ENCODE data around the gene DNAJB1. TPM values are rescaled to one million over a fixed set of nuclear protein-coding genes. Genes with fewer than 3 reads are reported as not detected.
"Not testable (repeated sequence)": the region's sequence is repeated elsewhere in the genome, so short reads cannot be mapped to it uniquely, and the experiment has no call there.

The DNAJB1 gene
- total RNA-seq (10 to 100 TPM; 58.0 to 95.8 TPM), polyA plus RNA-seq (10 to 100 TPM; 34.8 to 44.3 TPM)
- long read RNA-seq, donor 1, transcript DNAJB1-201 (3 exons, 2,264 nt) = major isoform, 868 of 913 reads
- long read RNA-seq, donor 1, partial matches to known transcripts = 22 of 913 reads
- long read RNA-seq, donor 1, other reads (novel, unspliced or antisense) = 23 of 913 reads
- long read RNA-seq, donor 2, transcript DNAJB1-201 (3 exons, 2,264 nt) = major isoform, 89 of 99 reads
- long read RNA-seq, donor 2, partial matches to known transcripts = 9 of 99 reads
- long read RNA-seq, donor 2, other reads (novel, unspliced or antisense) = 0 of 99 reads

DNA sequence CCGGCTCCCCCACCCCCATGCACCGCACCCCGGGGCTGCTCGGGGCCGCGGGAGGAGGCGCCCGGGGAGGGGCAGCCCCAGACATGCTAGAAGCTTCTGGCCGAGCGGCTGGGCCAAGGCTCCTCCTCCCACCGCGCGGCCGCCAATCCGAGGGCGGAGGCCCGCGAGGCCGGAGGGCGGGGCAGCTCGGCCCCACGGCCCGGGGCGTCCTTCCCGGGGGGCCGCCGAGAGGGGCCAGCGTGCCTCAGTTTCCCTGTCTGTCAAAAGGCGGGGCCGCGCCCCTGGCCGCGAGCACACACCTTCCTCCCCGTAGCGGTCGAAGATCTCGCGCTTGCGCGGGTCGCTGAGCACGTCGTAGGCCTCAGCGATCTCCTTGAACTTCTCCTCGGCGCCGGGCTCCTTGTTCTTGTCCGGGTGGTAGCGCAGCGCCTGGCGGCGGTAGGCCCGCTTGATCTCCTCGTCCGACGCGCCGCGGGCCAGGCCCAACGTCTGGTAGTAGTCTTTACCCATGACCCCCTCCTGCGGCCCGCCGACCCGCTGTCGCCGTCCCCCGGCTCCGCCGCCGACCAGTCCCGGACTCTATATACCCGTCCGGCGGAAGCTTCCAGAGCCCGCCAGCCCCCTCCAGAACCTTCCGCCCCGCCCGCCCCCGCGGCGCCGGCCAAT, at the start of gene DNAJB1:
Gene DNAJB1, minus strand, starts transcription at position 558 of the 666 bp plus-strand sequence. Its CDS starts 48 bp downstream, at position 510.
- DNase-seq (peak; percentile 90 to 94), ATAC-seq (ENCODE audit: low FRiP score) (peak; percentile 92)
- Histone ChIP-seq H3K4me1 (ENCODE audit: control insufficient read depth in 1 of 2, insufficient read depth in 2 of 2, low read length in 2 of 2) (no peaks in the 10 kb centered on the region), H3K4me3 (ENCODE audit: low read length in 2 of 2) (peak within 1 kb of the TSS; percentile 89 to 97), H3K9me3 (ENCODE audit: control insufficient read depth, low read length) (no peaks in the 10 kb centered on the region), H3K27me3 (ENCODE audit: control insufficient read depth in 1 of 2, insufficient read depth in 2 of 2, low read length in 1 of 2) (no peaks in the 10 kb centered on the region), H3K27ac (ENCODE audit: low read depth in 1 of 2, low read length in 2 of 2) (peak within 1 kb of the TSS; percentile 81 to 87), H3K36me3 (ENCODE audit: control insufficient read depth in 1 of 2, insufficient read depth in 2 of 2, low read length in 1 of 2) (peaks cover 0 to 5% of the 10 kb centered on the region in 2 donors)
- WGBS, 2 donors = 0 to 1% methylated on average over 68 to 81 of the region's 82 CpGs
- intact Hi-C loops (cut with DNase I) = no loop called here

DNA sequence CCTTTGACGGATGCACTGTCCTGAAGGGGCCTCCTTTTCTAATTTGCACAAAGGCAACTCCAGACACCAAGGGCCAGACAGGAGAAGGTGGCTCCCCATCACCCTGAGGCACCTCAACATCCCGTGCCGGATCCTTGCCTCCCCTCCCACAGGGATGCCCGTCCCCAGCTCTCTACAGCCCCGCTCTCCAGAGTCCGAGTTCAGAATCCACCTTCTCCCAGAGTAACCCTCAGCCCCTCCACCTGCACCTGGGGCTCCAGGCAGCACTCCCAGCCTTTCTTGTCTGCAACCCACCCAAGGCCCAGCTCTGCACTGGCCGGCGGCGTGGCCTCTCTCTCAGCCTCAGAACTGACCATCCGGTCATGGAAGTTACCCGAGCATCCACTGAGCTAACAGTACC, 48.9 kb upstream of the DNAJB1 start:
- Histone ChIP-seq H3K27ac (ENCODE audit: low read depth in 1 of 2, low read length in 2 of 2) (no peak overlapping the region), H3K4me3 (ENCODE audit: low read length in 2 of 2) (no peak overlapping the region), H3K36me3 (ENCODE audit: control insufficient read depth in 1 of 2, insufficient read depth in 2 of 2, low read length in 1 of 2) (no peaks in the 10 kb centered on the region), H3K9me3 (ENCODE audit: control insufficient read depth, low read length) (no peaks in the 10 kb centered on the region), H3K4me1 (ENCODE audit: control insufficient read depth in 1 of 2, insufficient read depth in 2 of 2, low read length in 2 of 2) (peaks cover 0 to 3% of the 10 kb centered on the region in 2 donors), H3K27me3 (ENCODE audit: control insufficient read depth in 1 of 2, insufficient read depth in 2 of 2, low read length in 1 of 2) (no peaks in the 10 kb centered on the region)
- intact Hi-C loops (cut with DNase I) = no loop called here
- DNase-seq = no peak
- no peak for ATAC-seq (ENCODE audit: low FRiP score)
- 72 to 74% methylated on average over 11 of the region's 11 CpGs for WGBS, 2 donors

DNA sequence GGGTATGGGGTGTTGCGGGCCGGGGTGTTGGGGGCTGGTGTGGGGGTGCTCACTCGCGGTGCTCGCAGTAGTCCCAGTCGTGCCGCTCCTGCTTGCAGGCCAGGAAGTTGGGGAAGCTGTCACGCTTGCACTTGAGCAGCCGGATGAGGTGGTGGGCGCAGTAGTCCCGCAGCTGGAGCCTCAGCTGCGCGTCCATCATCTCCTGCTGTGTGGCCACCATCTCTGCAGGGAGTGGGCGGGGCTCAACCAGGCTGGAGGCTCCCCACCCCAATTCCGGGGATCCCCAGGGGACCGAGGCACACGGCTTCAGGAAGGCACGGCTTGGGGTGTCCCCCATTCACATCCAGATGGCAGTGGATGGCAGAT, 48.5 kb upstream of the DNAJB1 start:
- Histone ChIP-seq H3K36me3 (ENCODE audit: control insufficient read depth in 1 of 2, insufficient read depth in 2 of 2, low read length in 1 of 2) (no peaks in the 10 kb centered on the region), H3K27me3 (ENCODE audit: control insufficient read depth in 1 of 2, insufficient read depth in 2 of 2, low read length in 1 of 2) (no peaks in the 10 kb centered on the region), H3K4me3 (ENCODE audit: low read length in 2 of 2) (no peak overlapping the region), H3K4me1 (ENCODE audit: control insufficient read depth in 1 of 2, insufficient read depth in 2 of 2, low read length in 2 of 2) (peaks cover 0 to 3% of the 10 kb centered on the region in 2 donors), H3K9me3 (ENCODE audit: control insufficient read depth, low read length) (no peaks in the 10 kb centered on the region), H3K27ac (ENCODE audit: low read depth in 1 of 2, low read length in 2 of 2) (no peak overlapping the region)
- ATAC-seq (ENCODE audit: low FRiP score) (no peak), DNase-seq (no peak)
- 78 to 79% methylated on average over 18 of the region's 18 CpGs for WGBS, 2 donors
- intact Hi-C loops (cut with DNase I) = no loop called here

DNA sequence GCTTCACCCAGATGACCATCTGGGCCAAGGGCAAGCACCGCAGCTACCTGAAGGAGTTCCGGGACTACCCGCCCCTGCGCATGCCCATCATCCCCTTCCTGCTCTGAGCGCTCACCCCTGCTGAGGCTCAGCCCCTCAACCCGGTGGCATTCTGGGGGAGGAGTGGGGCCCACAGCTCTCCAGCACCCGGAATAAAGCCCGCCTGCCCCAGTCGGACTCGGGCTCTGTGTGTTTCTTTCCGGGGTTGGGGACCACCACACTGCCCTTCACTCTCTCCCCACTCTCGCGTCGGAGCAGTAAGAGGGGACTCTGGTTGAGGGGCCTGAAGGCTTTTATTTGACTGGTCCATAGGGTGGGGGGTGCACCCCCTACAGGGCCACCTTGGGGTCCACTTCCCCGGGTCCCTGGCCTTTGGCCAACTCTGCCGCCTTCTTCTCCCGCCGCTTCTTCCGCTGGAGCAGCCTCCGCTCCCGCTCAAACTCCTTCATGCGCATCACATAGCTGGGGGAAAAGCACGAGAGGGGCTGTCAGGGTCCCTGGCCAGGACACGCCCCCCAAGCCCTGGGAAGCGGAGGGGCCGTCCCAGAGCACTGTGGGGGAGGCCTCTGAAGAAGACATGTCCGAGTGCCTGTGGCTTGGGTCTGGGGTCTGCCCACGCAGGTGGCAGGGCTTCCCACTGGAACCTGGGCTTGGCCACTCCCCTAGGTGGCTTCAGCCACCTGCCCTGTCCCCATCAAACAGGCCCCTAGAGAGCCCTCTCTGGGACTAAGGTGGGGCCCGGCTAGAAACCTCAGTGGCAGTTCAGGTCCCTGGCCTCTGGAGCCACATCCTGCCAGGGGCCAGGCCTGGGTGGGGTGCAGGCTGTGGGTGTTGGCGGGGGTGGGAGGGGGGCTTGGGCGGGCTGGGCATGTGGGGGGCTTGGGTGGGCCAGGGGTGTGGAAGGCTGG, 47.8 kb upstream of the DNAJB1 start:
- H3K27me3 ChIP-seq (ENCODE audit: control insufficient read depth in 1 of 2, insufficient read depth in 2 of 2, low read length in 1 of 2) = no peaks in the 10 kb centered on the region
- H3K4me3 ChIP-seq (ENCODE audit: low read length in 2 of 2) = no peak overlapping the region
- WGBS, 2 donors = 84% methylated on average over 25 to 29 of the region's 31 CpGs
- no peaks in the 10 kb centered on the region for H3K9me3 ChIP-seq (ENCODE audit: control insufficient read depth, low read length)
- H3K27ac ChIP-seq (ENCODE audit: low read depth in 1 of 2, low read length in 2 of 2) = no peak overlapping the region
- intact Hi-C loops (cut with DNase I) = no loop called here
- DNase-seq = no peak
- H3K4me1 ChIP-seq (ENCODE audit: control insufficient read depth in 1 of 2, insufficient read depth in 2 of 2, low read length in 2 of 2) = peaks cover 0 to 2% of the 10 kb centered on the region in 2 donors
- H3K36me3 ChIP-seq (ENCODE audit: control insufficient read depth in 1 of 2, insufficient read depth in 2 of 2, low read length in 1 of 2) = no peaks in the 10 kb centered on the region
- ATAC-seq (ENCODE audit: low FRiP score) = no peak

DNA sequence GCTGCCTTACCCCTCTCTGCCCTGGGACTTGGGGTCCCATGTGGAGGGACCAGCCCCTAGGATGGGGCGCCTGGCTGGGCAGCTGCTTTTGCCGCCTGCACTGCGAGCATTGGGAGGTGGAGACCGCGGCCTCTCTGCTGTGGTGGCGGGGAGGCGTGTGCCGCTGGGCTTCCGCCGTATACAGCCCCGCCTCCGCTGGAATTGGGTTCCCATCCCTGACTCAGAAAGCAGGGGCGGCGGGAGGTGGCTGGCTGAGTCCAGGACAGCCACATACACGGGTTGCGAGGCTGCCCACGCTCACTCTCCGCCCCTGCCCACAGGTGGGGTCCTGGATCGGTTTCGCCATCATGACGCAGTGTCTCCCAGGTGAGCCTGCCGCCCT, 47.1 kb upstream of the DNAJB1 start:
- ATAC-seq (ENCODE audit: low FRiP score) (no peak), DNase-seq (no peak)
- Histone ChIP-seq H3K36me3 (ENCODE audit: control insufficient read depth in 1 of 2, insufficient read depth in 2 of 2, low read length in 1 of 2) (no peaks in the 10 kb centered on the region), H3K4me3 (ENCODE audit: low read length in 2 of 2) (no peak overlapping the region), H3K27ac (ENCODE audit: low read depth in 1 of 2, low read length in 2 of 2) (no peak overlapping the region), H3K4me1 (ENCODE audit: control insufficient read depth in 1 of 2, insufficient read depth in 2 of 2, low read length in 2 of 2) (no peaks in the 10 kb centered on the region), H3K27me3 (ENCODE audit: control insufficient read depth in 1 of 2, insufficient read depth in 2 of 2, low read length in 1 of 2) (no peaks in the 10 kb centered on the region), H3K9me3 (ENCODE audit: control insufficient read depth, low read length) (no peaks in the 10 kb centered on the region)
- WGBS, 2 donors = 88 to 90% methylated on average over 20 to 22 of the region's 22 CpGs
- intact Hi-C loops (cut with DNase I) = no loop called here

- H3K9me3 ChIP-seq (ENCODE audit: control insufficient read depth, low read length); H3K27ac ChIP-seq (ENCODE audit: low read depth in 1 of 2, low read length in 2 of 2); H3K4me3 ChIP-seq (ENCODE audit: low read length in 2 of 2); DNase-seq; intact Hi-C loops (cut with DNase I); H3K27me3 ChIP-seq (ENCODE audit: control insufficient read depth in 1 of 2, insufficient read depth in 2 of 2, low read length in 1 of 2); H3K36me3 ChIP-seq (ENCODE audit: control insufficient read depth in 1 of 2, insufficient read depth in 2 of 2, low read length in 1 of 2); ATAC-seq (ENCODE audit: low FRiP score); H3K4me1 ChIP-seq (ENCODE audit: control insufficient read depth in 1 of 2, insufficient read depth in 2 of 2, low read length in 2 of 2): not testable (repeated sequence)
- 79% methylated on average over 22 of the region's 22 CpGs for WGBS, 2 donors
Observed at GRCh38 chr19:14564652-14565297, 46.6 kb upstream of the DNAJB1 start.

DNA sequence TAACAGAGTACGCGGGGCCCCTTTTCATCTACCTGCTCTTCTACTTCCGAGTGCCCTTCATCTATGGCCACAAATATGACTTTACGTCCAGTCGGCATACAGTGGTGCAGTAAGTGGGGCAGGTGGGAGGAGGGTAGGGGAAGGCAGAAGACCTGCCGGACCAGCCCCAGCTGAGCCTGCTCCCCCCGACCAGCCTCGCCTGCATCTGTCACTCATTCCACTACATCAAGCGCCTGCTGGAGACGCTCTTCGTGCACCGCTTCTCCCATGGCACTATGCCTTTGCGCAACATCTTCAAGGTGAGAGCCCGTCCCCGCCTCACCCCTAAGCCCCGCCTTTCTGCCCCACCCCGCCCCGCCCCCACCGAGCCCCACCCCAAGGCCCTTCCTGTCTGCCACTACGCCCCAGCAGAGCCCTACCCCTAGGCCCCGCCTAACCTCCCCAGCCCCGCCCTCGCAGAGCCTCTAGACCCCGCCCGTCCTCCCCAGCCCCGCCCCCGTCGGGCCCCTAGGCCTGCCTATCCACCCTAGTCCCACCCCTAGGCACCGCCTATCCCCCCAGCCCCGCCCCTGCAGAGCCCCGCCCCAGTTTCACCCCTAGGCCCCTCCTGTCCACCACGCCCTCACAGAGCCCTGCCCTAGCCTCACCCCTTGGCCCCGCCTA, 45.9 kb upstream of the DNAJB1 start:
- H3K27ac ChIP-seq (ENCODE audit: low read depth in 1 of 2, low read length in 2 of 2) = no peak overlapping the region
- no peaks in the 10 kb centered on the region for H3K4me1 ChIP-seq (ENCODE audit: control insufficient read depth in 1 of 2, insufficient read depth in 2 of 2, low read length in 2 of 2)
- DNase-seq = peak in 1 of 2 donors; percentile 55
- no peaks in the 10 kb centered on the region for H3K9me3 ChIP-seq (ENCODE audit: control insufficient read depth, low read length)
- intact Hi-C loops (cut with DNase I) = no loop called here
- WGBS, 2 donors = 64 to 66% methylated on average over 25 to 33 of the region's 33 CpGs
- no peak for ATAC-seq (ENCODE audit: low FRiP score)
- no peaks in the 10 kb centered on the region for H3K36me3 ChIP-seq (ENCODE audit: control insufficient read depth in 1 of 2, insufficient read depth in 2 of 2, low read length in 1 of 2)
- H3K27me3 ChIP-seq (ENCODE audit: control insufficient read depth in 1 of 2, insufficient read depth in 2 of 2, low read length in 1 of 2) = no peaks in the 10 kb centered on the region
- no peak overlapping the region for H3K4me3 ChIP-seq (ENCODE audit: low read length in 2 of 2)

- Histone ChIP-seq H3K4me3 (ENCODE audit: low read length in 2 of 2) (no peak overlapping the region), H3K27me3 (ENCODE audit: control insufficient read depth in 1 of 2, insufficient read depth in 2 of 2, low read length in 1 of 2) (no peaks in the 10 kb centered on the region), H3K27ac (ENCODE audit: low read depth in 1 of 2, low read length in 2 of 2) (no peak overlapping the region), H3K9me3 (ENCODE audit: control insufficient read depth, low read length) (no peaks in the 10 kb centered on the region), H3K36me3 (ENCODE audit: control insufficient read depth in 1 of 2, insufficient read depth in 2 of 2, low read length in 1 of 2) (no peaks in the 10 kb centered on the region), H3K4me1 (ENCODE audit: control insufficient read depth in 1 of 2, insufficient read depth in 2 of 2, low read length in 2 of 2) (no peaks in the 10 kb centered on the region)
- no peak for ATAC-seq (ENCODE audit: low FRiP score)
- intact Hi-C loops (cut with DNase I) = no loop called here
- no peak for DNase-seq
- 92 to 95% methylated on average over 16 of the region's 16 CpGs for WGBS, 2 donors
Observed at GRCh38 chr19:14563590-14563926, 45.4 kb upstream of the DNAJB1 start.

Measured in aorta (tissue), 5 donors.